HG03558 (cell line): ENCODE results near the gene DUSP5.
A peak's percentile ranks its signal among the peaks of the same experiment; 100 is the strongest.

Source experiments
- ATAC-seq: cut with Tn5 transposase; IDR thresholded peaks from one replicate; pipeline ENCODE4 v1.9.1; 2021; ENCODE audit warnings: moderate number of reproducible peaks; ENCODE audit not compliant: unreplicated experiment; ENCODE audit errors: extremely low read depth

Gene DUSP5

DNA sequence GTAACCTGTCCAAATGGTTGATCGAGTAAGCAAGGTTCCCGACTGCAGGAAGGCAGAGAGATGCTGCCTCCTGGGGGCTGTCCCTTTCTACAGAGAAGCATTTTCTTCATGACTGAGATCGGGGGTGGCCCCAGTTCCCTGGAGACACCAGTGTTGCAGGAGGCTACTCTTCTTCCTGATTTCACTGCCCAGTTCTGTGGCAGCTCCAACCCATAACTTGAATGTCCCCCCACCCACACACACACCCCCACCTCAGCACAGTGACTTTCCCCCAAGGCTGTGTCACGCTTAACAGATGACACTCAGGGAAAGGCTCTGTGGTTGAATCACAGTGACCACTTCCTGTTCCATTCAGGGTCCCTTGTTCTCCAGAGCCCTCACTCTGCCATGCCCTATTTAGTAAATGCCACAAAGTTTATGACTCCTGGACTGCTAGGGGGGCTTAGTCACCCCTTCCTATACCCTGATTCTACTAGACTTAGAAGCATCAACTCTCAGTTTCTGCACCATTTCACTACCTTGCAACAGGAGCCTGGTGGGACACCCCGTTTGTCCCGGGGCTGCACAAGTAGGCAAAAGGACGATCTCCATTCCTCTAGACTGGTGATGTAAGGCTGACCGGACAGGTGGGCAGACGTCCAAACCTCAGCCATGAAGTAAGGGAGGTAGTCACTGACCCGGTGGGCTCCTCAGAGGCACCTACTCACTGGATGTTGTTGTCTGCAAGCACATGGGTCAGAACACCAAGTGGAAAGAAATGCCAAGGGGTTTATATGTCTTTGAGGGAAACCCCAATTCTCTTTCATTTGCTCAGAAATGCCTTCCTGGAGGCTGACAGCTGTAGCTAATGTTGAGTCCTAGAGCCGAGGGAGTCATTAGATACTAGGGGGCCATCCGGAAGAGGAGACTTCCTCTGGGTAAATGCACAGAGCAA lies 38.5 kb downstream of the DUSP5 start:
- peak; percentile 74 for ATAC-seq

DNA sequence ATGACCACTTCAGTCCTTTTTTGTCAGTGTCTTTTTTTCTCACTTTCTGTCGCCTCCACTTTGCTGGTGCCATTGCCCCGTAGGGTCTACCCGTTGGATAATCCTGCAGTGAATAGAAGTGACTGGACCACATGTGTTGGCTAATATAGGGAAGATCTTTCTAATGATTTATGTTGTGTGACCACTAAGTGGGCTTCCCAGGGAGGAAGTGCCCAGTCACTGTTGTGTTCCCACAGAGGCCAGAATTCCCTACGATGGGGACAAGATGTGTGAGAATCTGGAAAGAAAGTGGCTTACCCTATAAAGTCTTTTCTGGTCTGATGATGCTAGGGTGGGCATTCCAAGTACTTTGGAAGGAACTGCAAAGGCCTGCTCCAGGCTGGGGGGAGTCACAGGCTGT lies 41.4 kb downstream of the DUSP5 start:
- ATAC-seq = no peak

- no peak for ATAC-seq
Observed at GRCh38 chr10:110540031-110540430, 42.3 kb downstream of the DUSP5 start.

DNA sequence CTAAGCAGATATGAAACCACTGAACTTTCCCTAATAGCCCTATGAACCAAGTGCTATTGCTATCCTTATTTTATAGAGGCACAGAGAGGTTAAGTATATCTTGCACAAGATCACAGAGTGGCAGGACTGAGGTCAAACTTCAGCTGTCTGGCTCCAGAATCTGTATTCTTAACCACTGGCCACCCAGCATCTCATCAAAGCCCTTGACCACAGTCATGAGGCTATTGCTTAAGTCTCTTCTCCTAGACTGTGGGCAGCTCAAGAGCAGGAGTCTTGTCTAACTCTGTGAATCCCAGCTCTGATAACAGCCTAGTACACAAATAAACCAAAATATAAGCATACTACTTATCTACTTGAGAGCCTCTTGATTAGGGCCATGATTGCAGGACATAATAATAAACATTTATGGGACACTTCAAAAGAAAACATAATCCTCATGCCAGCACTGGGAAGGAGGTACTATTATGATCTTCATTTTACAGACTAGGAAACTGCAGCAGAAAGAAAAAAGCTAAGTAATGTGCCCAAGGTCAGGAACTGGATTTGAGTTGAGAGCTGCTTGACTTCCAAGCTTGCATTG lies 47.3 kb downstream of the DUSP5 start:
- ATAC-seq = no peak

GRCh38 chr10:110546077-110546476 lies 48.4 kb downstream of the DUSP5 start:
- no peak for ATAC-seq

- ATAC-seq = no peak
Observed at GRCh38 chr10:110546499-110547110, 48.9 kb downstream of the DUSP5 start.

DNA sequence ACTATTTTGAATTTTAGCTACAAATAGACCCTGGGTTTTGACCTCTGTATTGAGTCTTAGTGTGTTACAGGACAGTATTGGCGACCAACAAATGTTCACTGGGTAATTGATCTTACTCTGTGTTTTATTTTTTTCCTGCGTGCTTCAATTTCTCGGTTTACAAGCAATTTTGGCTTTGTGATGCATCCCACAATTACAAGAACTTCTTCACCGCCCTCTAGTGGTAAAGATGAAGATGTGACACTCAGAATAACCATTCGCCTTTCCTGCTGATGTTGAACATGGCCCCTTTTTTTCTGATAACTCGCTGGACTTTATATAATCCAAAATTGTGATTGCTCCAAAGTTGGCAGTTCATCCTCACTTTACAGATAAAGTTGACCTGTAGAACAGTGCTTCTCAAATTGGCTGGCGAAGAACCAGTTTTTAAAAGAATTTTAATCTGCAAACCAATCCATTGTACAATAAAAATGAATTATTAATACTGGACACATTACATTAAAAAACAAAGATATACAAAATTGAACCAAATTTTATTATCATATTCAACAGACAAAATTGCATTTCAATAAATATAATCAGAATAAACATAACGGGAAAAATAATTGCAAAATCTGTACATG lies 49.5 kb downstream of the DUSP5 start:
- ATAC-seq = no peak

GRCh38 chr10:110548002-110548401 lies 50.3 kb downstream of the DUSP5 start:
- ATAC-seq = no peak

DNA sequence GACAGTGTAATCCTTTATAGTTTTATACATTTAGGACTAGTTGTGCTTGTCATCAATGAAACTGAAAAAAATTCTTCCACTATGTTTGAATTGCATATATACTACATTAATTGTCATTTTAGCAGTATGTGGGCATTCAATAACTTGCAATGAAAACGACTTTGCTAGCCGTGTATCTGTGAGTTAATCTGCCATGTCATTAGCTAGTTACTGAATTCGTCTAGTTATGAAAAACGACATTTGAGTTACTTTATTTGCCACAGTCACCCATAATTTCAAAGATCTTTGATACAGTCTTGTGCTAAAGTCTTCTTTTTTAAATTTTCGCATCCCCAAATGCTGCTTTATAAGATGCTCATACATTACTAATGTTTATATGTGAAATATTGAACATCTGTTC lies 51.5 kb downstream of the DUSP5 start:
- no peak for ATAC-seq

GRCh38 chr10:110553905-110554304 lies 56.2 kb downstream of the DUSP5 start:
- no peak for ATAC-seq

DNA sequence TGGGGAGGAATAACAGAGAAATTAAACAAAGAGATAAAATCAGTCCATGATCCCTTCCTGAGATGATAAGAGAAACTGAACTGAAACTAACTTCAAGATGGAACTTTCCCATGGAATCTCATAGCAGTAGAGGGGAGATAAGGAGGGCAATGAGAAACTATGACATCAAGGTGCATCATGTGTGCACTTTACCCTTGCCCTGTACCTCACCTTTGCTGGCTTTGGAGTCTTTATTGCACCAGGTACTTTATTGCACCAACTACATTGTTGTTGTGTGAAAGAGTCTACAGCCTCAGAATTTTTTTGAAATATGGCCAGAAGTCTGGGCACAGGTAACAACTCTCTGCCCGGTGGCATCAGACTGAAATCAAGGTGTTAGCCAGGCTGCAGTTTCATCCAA lies 58.6 kb downstream of the DUSP5 start:
- no peak for ATAC-seq

DNA sequence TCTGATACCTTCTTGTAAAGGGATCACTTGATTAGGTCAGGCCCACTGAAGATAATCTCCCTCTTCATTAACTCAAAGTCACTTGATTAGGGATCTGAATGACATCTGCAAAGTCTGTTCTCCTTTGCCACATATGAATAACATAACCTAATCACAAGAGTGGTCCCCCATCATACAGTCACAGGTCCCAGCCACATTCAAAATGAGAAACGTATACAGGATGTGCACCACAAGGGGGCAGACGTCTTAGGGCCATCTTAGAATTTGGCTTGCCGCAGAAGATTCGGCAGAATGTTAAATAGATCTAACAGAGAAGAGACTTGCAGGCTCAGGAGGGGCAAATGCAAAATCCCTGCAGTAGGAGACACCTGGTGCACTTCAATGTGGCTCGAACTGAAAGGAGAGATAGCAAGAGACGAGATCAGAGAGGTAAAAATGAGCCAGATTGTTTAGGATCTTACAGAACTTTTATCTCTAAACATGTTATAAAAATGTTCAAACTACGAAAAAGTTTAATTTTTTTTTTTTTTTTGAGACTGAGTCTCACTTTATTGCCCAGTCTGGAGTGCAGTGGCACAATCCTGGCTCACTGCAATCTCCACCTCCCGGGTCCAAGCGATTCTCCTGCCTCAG lies 59.4 kb downstream of the DUSP5 start:
- ATAC-seq = no peak

DNA sequence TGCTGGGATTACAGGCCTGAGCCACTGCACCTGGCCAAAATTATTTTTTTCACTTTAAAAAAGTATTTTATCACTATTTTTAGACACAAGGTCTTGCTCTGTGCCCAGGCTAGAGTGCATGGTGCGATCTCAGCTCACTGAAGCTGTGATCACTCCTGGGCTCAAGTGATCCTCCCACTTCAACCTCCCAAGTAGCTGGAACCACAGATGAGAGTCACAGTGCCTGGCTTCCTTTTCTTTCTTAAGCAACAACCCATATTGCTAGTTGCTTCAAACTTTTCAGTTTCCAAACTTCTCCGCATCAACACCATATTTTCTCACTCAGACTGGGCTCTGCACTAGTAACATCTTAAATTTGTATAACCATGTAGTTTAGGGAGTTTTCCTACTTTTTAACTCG lies 60.3 kb downstream of the DUSP5 start:
- ATAC-seq = no peak

DNA sequence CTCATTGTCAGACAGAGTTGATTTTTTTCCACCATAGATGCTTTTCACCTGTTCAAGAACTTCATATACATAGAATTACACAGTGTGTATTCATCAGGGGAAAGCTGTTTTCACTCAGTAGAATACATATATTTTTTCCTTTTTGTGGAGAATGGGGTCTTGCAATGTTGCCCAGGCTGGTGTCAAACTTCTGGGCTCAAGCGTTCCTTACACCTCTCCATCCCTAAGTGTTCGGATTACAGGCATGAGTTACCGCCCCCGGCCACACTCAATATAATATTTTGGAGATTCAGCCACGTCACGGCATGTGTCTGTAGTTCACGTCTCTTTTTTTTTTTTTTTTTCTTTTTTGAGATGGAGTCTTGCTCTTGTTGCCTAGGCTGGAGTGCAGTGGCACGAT lies 62.3 kb downstream of the DUSP5 start:
- no peak for ATAC-seq
